ENCODE data around the gene SLC6A7.

Gene SLC6A7

DNA sequence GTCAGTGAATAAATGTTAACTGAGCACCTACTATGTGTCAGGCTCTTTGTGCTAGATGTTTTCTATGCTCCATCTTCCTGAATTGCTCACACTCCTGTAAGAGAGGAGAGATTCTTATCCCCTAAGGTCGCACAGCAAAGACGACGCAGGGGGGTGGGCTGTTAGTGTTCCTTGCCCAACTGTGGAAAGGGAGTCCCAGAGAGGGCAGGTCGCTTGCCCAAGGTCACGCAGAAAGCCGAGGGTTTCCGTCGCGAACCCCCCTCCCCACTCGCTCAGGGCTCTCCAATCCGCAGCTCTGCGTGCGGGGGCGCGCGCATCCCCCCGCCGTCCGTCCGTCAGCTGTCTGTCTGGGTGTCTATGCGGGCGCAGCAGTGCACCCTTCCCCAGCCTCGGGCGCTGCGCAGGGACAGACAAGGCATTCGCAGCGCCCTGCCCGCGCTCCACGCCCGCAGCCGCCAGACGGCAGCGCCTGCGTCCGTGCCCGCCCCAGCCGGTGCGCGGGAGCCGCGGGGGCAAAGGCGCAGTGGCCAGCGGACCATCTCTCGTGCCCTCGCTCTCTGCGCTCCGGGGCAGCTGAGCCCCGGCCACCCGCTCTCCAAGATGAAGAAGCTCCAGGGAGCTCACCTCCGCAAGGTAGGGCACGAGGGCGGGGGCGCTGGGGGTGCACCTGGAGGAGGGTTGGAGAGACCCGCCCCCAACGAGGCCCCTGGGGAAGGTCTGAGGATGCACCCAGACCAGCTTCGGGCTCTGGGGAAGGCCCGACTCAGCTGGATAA is at the start of gene SLC6A7:
SLC6A7 (plus strand) TSS at position 335 of the 775 bp plus-strand sequence; CDS start at position 601, 266 bp downstream.
- no peak for DNase-seq

GRCh38 chr5:150140830-150141229 is 49.0 kb upstream of the SLC6A7 start:
- no peak for DNase-seq

DNA sequence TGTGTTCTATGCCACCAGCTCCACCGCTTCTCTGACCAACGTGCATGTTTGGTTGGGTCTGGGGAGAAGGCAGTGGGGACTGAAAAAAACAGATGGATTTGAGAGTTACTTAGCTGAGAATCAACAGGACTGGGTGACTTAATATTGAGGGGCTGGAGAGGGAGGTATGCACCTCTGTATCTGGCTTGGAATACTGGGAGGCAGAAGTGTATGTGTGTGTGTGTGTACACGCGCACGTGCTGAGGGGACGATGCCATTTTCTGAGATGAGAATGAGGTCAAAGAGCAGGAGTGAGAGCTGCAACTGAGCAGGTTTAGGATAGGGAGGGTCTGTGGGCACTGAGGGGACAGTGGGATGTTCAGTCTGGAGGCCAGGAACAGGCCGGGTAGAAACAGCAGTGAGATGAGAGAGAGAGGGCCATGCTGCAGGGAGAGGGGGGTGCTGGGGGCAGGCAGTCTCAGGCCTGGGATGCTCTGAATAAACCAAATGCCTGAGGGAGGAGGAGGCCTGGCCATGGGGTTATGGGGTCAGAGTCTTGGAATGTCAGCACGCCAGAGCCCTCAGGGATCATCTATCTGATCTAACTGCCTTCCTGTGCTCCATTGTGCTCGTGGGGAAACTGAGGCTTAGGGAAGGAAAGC is 48.2 kb upstream of the SLC6A7 start:
- no peak for DNase-seq

DNA sequence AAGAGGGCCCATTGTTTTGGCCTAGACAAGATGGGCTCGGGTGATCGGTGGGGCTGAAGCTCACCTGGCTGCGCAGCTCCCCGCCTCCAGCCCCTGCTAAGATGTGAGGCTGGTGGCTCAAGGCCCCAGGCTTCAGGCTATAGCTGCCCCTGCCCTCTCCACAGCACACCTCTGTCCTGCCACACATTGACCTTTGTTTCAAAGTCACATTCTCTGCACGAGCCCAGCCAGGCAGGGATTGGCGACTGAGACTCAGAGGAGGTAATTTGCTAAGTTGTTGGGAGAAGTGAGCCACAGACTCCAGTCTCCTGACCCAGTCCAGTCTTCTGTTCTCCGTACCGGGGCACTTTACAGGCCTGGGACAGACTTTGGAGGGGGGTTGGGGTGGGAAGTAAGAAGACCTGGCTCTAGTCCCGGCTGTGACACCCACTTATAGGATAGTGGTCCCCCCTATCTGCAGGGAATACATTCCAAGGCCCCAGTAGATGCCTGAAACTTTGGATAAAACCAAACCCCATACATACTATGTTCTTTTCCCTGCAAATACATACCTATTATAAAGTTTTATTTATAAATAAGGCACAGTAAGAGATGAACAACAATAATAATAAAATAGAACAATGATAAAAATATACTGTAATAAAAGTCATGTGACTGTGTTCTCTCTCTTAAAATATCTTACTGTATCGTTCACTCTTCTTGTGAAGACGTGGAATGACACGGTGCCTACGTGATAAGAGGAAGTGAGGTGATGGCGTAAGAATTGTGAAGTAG is 47.5 kb upstream of the SLC6A7 start:
- no peak for DNase-seq

DNA sequence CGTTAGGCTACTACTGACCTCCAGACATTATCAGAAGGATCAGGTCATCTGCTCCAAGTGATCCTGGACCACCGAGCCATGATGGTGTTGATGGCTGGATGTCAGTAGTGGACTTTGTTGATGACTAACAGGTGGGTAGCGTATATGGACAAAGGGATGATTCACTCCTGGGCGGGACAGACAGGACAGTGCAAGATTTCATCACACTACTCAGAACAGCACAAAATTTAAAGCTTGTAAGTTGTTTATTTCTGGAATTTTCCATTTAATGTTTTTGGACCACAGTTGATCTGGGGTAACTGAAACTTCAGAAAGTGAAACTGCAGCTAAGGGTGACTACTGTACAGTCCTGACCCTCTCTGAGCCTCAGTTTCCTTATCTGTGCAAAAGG is 46.9 kb upstream of the SLC6A7 start:
- no peak for DNase-seq

DNA sequence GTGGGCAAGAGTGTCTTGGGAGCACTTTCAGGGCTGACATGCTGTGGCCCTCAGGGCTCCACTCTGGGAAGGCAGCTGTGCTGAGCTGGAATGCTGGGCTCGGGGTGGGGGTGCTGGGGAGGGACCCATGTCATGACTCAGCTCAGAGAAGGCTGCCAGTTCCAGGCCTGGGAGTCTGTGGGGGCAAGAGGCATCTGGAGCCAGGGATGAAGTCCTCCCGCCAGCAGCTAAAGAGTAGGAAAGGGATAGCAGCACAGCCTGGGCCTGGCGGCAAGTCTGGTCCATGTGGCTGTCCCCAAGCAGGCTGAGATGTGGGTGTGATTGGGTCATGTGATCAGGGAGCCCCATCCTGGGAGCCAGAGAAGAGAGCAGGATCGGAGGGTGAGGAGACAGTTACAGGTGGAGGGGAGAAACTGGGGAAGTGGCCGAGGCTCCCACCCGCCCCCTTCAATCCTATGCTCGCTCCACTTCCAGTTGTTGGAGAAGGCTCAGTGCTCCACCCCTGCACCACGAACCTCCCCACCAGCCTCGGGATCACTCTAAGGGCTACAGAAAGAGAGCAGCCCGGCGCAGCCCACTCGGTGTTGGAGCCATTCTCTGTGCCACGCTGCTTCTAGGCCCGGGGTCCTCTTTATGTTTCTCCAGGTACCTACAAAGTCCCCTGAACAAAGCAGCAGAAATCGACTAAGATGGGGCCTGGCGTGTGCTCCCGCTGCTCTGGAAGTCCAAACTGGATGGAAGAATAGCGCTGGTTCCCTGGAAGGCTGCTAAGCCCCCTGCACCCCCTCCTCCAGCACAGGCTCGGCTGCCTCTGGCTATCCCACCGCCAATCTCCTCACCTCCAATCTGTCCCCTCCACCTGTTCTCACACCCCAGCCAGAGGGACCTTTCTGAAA is 46.3 kb upstream of the SLC6A7 start:
- DNase-seq = no peak

DNA sequence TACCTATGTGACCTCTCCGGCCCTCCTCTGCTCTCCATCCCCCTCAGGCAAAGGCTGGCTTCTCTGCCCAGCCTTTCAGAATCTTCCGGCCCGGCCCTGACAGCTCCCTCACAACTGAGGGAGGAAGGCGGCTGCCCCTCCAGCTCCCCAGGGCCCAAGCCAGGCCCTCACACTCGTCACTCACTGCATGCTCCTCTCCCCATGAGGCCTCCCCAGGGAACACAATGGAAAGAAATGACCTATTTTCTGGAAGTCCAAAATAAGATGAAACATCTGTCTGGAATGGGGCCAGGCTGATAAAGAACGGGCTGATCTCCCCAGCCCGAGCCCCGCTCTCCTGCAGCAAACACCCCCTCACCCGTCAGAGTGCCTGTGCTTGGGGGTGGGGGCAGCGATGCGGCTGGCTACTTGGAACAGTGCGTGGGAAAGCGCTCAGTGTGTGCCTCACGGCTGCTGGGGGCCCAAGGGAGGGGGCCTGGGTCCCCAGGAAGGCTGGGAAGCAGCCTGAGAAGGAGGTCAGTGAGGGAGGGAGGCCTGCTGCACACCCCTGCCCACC is 45.5 kb upstream of the SLC6A7 start:
- DNase-seq = no peak

GRCh38 chr5:150144879-150145278 is 45.0 kb upstream of the SLC6A7 start:
- no peak for DNase-seq

DNA sequence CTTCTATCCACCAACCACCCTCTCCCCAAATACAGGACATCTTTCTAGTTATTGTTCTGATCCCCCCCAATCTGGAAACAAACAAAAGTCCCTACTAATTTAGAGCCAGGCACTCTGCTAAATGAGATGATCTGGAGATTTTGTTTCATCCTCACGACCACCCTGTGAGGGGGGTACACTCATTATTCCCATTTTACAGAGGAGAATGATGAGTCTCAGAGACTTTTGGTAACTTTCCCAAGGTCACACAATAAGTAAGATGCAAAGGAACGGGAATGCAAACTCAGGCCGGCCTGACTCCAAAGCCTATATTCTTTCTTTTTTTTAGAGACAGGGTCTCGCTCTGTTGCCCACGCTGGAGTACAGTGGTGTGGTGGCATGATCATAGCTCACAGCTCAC is 43.6 kb upstream of the SLC6A7 start:
- no peak for DNase-seq

DNA sequence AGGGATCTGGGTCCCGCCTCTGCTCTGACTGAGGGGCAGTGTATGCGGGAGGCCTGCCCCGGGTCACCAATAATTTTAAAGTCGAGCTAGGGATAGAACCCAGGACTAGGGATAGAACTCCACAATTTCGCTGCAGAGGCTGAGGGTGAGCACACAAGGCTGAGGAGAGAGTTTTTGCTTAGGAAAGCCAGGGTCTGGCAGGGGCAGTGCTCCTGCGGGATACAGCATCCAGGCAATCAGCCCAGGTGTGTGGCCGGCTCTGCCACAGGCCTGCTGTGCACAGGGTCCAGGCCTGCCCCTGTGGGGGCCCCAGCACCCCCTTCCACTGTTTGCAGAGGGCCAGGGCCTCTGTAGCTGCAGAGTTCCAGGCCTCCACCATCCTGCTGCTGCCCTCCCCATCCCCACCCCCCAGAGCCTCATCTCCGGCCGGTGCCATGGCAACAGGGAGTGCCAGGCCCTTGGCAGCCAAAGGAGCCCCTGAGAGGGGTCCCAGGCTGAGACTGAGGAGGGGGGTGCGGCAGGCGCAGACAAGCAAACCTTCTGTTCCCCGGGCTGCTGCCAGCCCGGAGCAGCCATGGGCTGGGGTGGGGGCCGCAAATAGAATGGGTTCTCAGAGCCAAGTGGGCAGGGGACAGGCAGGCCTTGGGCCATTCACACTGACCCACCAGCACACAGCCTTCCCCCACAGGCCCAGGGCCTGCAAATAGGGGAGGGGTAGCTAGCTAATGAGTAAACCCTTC is 42.8 kb upstream of the SLC6A7 start:
- DNase-seq = no peak

DNA sequence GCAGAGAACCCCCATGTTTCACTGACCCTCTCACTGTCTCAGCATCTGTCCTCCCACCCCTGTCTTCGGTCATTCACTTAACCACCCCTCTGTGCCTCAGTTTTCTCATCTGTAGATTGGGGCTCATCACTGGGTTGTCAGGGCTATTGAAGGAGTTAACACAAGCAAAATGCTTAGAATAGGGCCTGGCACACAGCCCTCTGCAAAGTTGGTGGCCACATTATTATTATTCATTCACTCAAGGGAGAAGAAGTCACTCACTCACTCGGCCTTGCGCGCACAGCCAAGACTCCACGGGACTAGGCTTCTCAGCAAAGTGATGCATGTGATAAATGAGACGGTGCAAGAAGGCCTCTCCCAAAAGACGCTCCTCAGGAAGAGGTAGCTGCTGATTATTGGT is 42.2 kb upstream of the SLC6A7 start:
- DNase-seq = no peak

DNA sequence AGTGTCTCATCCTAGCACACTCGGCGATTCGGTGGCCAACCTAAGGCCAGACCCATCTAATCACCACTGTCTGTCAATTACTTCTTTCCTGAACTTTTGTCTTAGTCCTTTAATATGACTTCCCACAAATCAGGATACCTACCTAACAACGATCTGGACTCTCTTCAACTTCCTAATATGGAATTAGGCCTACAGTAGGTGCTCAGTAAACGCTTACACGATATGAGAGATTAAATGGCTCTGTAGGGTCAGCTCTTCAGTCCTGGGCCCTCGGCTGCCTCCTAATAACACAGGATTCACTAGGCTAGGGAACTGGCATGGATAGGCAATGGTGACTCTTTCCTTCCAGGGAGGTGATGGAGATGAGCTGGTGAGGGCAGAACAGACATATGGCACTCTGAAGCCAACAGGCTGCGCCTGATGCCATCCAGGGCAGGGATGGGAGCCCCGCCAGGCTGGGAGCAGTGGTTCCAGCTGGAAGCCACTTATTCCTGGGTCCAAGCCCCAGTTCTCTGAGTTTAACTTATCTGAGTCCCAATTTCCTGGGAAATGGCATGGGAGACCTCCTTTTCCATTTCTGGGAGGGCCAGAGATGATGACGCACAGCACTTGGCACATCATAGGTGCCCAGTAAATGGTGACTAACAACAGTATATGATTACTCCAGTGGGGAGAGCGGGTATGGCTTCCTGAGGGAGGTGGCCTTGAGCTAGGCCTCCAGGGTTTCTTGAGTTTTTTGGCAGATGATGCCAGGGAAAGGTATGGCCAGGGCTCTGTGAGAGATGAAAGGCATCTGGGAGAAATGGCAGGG is 41.5 kb upstream of the SLC6A7 start:
- no peak for DNase-seq

GRCh38 chr5:150149618-150150017 is 40.2 kb upstream of the SLC6A7 start:
- DNase-seq = no peak

GRCh38 chr5:150152636-150153462 is 37.0 kb upstream of the SLC6A7 start:
- DNase-seq = no peak

DNA sequence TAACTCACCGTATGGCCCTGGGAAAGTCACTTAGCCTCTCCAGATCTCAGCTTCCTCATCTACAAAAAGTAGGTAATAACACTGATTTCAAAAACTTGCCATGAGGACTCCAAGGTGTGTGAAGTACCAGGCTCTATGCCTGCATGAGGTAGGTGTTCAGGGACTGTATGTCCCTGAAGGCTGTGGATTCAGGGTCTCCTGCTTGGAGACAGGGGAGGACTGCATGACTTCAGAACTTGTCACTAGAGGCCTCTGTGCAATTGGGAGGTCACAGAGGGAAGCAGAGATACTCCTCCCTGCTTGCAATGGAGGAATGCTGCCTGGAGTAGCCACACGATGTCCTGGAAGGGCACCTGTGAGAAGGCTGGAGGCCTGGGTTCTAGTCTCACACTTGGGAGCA is 36.4 kb upstream of the SLC6A7 start:
- DNase-seq = no peak

DNA sequence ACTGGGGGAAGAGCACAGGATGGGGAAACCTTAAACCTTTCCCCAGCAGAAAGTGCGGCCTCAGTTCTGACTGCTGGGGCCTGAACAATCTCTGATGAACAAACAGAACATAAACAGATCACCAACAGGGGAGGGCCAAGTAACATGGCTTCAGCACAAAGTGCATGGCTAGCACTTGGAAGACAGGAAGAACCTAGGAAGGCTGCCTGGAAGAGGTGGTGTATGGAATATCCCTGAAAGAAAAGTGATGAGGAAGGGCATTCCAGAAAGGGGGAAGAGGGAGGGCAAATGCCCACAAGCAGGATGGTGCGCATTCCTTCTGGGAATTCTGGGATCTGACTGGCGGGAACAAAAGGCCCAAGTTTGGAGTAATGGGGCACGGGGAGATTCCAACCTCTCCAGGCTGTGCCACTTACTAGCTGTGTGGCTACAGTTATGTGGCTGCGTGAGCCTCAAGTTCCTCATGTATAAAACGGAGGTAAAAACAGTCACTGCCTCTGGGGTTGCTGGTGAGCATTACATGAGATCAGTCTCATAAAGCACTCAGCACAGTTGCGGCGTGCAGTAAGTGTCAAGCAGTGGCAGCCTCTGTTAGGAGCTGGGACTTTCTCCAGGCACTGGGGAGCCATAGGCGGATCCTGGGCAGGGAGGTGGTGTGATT is 35.8 kb upstream of the SLC6A7 start:
- no peak for DNase-seq

DNA sequence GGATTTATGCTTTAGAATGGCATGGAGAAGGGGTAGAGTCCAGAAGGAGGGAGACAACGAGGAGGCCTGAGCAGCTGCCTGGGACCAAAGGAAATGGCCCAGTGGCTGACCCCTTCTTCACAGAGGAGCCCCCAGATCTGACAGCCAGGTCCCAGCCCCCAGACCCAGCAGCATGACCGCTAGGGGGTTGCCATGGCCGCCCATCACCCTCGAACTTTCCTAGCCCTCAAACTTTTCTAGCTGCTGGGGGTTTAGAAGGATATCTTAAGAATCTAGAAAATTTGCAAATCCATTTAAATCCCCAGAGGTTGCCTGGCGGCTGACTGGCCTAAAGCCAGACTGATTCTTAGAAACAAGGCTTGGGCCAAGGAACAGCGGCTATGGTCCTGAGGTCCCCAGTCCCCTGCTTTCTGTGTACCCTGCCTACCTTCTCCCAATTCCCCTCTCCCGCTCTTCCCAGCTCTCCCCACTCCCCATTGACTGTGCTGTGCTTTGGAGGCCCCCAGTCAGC is 35.2 kb upstream of the SLC6A7 start:
- DNase-seq = no peak

DNA sequence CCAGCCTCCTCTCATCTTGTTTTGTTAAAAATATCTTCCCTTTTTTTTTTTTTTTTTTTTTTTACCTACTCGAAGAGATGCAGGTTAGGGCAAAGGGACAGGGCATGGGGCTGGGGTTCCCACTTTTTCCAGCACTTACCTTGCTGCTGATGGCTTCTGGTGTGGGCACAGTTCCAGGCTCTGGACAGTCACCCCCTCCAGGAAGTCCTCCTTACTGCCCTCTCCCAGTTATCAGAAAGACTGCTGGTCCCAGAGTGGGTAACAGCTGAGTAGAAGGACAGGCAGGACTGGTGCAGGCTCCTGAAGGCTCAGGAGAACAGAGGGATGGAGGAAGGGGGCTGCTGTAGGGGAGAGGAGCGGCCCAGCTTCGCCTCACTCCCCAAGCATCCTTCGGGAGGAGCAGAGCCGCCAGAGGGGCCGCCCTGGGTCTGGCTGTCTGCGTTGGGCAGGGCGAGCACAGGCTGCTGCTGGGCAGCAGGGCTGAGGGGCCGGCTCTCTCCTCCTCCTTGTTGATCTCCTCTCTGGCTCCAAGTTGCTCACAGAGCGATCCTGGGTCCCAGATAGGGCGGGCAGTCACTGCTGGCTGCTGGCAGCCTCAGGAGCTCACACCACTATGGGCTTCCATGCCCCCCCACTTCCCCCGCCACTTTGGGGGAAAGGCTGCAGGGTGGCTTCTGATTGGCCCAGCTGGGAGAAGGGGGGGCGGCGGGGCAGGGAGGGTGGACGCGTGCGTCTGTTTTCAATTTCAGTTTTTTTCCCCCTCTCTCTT is 34.4 kb upstream of the SLC6A7 start, which contains the start of gene PDGFRB:
PDGFRB (minus strand) TSS at position 588 of the 769 bp plus-strand sequence. CDS start 18,798 bp downstream, outside the sequence.
- DNase-seq = peak in 2 of 4 experiments; percentile 3 to 10
